Measurements from ENCODE around the gene OSBP. TPM values are rescaled to one million over a fixed set of nuclear protein-coding genes. Genes with fewer than 3 reads are reported as not detected.

OSBP gene
- total RNA-seq, 4 donors from 2014 or later: 37.2 to 71.5 (median 49.6) TPM

- H3K9me3 ChIP-seq: no peaks in the 10 kb centered on the region
- H3K27ac ChIP-seq: no peak overlapping the region
- TF ChIP-seq POLR2AphosphoS5 (IDR thresholded peaks at IDR 0.05) (no peak), POLR2A (IDR thresholded peaks at IDR 0.05) (no peak), EP300 (IDR thresholded peaks at IDR 0.05) (no peak)
- TF ChIP-seq, protein P1, sequence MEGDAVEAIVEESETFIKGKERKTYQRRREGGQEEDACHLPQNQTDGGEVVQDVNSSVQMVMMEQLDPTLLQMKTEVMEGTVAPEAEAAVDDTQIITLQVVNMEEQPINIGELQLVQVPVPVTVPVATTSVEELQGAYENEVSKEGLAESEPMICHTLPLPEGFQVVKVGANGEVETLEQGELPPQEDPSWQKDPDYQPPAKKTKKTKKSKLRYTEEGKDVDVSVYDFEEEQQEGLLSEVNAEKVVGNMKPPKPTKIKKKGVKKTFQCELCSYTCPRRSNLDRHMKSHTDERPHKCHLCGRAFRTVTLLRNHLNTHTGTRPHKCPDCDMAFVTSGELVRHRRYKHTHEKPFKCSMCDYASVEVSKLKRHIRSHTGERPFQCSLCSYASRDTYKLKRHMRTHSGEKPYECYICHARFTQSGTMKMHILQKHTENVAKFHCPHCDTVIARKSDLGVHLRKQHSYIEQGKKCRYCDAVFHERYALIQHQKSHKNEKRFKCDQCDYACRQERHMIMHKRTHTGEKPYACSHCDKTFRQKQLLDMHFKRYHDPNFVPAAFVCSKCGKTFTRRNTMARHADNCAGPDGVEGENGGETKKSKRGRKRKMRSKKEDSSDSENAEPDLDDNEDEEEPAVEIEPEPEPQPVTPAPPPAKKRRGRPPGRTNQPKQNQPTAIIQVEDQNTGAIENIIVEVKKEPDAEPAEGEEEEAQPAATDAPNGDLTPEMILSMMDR (IDR thresholded peaks at IDR 0.05): no peak
- H3K4me1 ChIP-seq: no peaks in the 10 kb centered on the region
- no peaks in the 10 kb centered on the region for H3K27me3 ChIP-seq
- 70% methylated on average over 3 of the region's 3 CpGs for WGBS
- H3K4me3 ChIP-seq: no peak overlapping the region
- H3K36me3 ChIP-seq: no peaks in the 10 kb centered on the region
- DNase-seq (ENCODE audit: low spot score in 2 of 2): no peak
Observed at GRCh38 chr11:59542142-59542810, 73.3 kb downstream of the OSBP start.

- TF ChIP-seq POLR2AphosphoS5 (IDR thresholded peaks at IDR 0.05) (no peak), EP300 (IDR thresholded peaks at IDR 0.05) (no peak), POLR2A (IDR thresholded peaks at IDR 0.05) (no peak)
- TF ChIP-seq, protein P1 (IDR thresholded peaks at IDR 0.05): no peak
- H3K27ac ChIP-seq: no peak overlapping the region
- DNase-seq (ENCODE audit: low spot score in 2 of 2): no peak
- WGBS: 60% methylated on average over 1 of the region's 1 CpG
- H3K4me1 ChIP-seq: no peaks in the 10 kb centered on the region
- no peaks in the 10 kb centered on the region for H3K27me3 ChIP-seq
- no peak overlapping the region for H3K4me3 ChIP-seq
- H3K9me3 ChIP-seq: no peaks in the 10 kb centered on the region
- no peaks in the 10 kb centered on the region for H3K36me3 ChIP-seq
Observed at GRCh38 chr11:59534676-59535075, 80.9 kb downstream of the OSBP start.

DNA sequence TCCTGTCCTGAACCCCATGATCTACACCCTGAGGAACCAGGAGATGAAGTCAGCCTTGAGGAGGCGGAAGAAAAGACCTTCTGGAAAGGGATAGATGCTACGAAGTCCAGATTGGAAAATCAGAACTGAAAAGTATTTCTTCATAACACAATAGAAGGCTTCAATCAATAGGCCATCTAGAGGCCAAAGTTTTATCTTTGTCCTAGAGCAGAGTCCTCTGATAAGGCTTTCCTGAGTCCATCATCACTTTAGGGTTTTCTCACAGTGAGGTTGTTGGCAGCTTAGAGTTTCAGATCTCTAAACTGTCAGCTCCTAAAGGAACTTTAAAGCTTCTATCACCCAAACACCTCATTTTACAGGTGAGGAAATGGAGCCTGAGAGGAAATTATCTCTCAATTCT lies 83.0 kb downstream of the OSBP start:
- Histone ChIP-seq H3K4me1 (no peaks in the 10 kb centered on the region), H3K36me3 (no peaks in the 10 kb centered on the region), H3K4me3 (no peak overlapping the region), H3K9me3 (no peaks in the 10 kb centered on the region), H3K27me3 (no peaks in the 10 kb centered on the region), H3K27ac (no peak overlapping the region)
- TF ChIP-seq POLR2AphosphoS5 (IDR thresholded peaks at IDR 0.05) (no peak), EP300 (IDR thresholded peaks at IDR 0.05) (no peak), POLR2A (IDR thresholded peaks at IDR 0.05) (no peak)
- TF ChIP-seq, protein P1 (IDR thresholded peaks at IDR 0.05): no peak
- WGBS: 88% methylated on average over 2 of the region's 2 CpGs
- DNase-seq (ENCODE audit: low spot score in 2 of 2): no peak

DNA sequence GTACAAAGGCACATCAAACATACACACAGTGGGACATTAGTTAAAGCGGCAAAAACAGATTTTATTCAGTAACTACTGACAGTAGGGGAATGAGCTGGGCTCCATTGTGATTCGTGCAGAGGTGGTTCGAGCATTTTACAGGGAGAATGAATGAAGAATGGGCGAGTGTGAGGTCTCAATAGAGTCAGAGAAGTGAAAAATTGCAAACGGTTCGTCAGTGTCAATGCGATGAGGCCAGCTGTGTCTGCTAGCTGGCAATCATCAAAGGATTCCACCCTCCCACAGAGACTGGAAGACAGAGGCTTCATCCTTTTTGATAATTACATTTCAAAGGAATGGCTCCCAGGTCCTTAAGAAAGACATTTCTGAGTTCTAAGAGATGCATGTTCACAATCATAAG lies 86.9 kb downstream of the OSBP start:
- WGBS: 55% methylated on average over 7 of the region's 7 CpGs
- no peaks in the 10 kb centered on the region for H3K9me3 ChIP-seq
- H3K4me3 ChIP-seq: no peak overlapping the region
- H3K27ac ChIP-seq: no peak overlapping the region
- no peaks in the 10 kb centered on the region for H3K27me3 ChIP-seq
- no peak for DNase-seq (ENCODE audit: low spot score in 2 of 2)
- H3K36me3 ChIP-seq: no peaks in the 10 kb centered on the region
- H3K4me1 ChIP-seq: no peaks in the 10 kb centered on the region
- TF ChIP-seq POLR2AphosphoS5 (IDR thresholded peaks at IDR 0.05) (no peak), POLR2A (IDR thresholded peaks at IDR 0.05) (no peak), EP300 (IDR thresholded peaks at IDR 0.05) (no peak)
- TF ChIP-seq, protein P1 (IDR thresholded peaks at IDR 0.05): no peak

Other genes with a start within 250 kb of the OSBP start
- gene OR5A2, start 189.4 kb downstream of the OSBP start, total RNA-seq: under 1 TPM in 1 of 4 donors, not detected in 3; 0.16 TPM
- under 1 TPM in 1 of 4 donors, not detected in 3; 0.04 TPM for gene OR5A1, start 179.3 kb downstream of the OSBP start, total RNA-seq
- not detected for gene OR4D6, start 158.8 kb downstream of the OSBP start, total RNA-seq
- gene OR4D10, start 142.5 kb downstream of the OSBP start, total RNA-seq: not detected
- gene OR4D11, start 112.2 kb downstream of the OSBP start, total RNA-seq: not detected
- gene OR4D9, start 104.2 kb downstream of the OSBP start, total RNA-seq: not detected
- 10 to 100 TPM; 14.3 to 23.2 (median 19.2) TPM for gene PATL1, start 53.3 kb upstream of the OSBP start, total RNA-seq
- not detected for gene OR10V1, start 98.1 kb upstream of the OSBP start, total RNA-seq
- gene STX3, start 139.6 kb upstream of the OSBP start, total RNA-seq: 10 to 100 TPM; 24.1 to 48.2 (median 29.9) TPM
- 10 to 100 TPM; 27.8 to 42.0 (median 32.4) TPM for gene MRPL16, start 195.0 kb upstream of the OSBP start, total RNA-seq
- gene CBLIF, start 229.7 kb upstream of the OSBP start, total RNA-seq: not detected